A549 (cell line): ENCODE data around the gene UBE2O. TPM values are rescaled to one million over a fixed set of nuclear protein-coding genes. Genes with fewer than 3 reads are reported as not detected.

Experiments used
- ATAC-seq, 2 experiments: fragments of 200-7000 bp in 1 of 2; fragments of >200 bp in 1 of 2; cut with Nextera tagmentation in 1 of 2; cut with Tn5 transposase in 1 of 2; 3 replicates each; pipeline versions ENCODE4 v1.8.0 to v1.9.1; 2018 to 2020; ENCODE audit warnings: mild to moderate bottlenecking in 1 of 2, moderate library complexity in 1 of 2
- CTCF ChIA-PET: fragments of 300-600 bp; sonication (Branson Sonifier 250); formaldehyde crosslinking; extraction: SDS; loops from one replicate; lab custom pipeline; 2021; ENCODE audit warnings: antibody characterized with exemption, inconsistent platforms; lab: Yijun Ruan, JAX
- POLR2A ChIA-PET: fragments of 350-600 bp; formaldehyde crosslinking; extraction: SDS; loops from one replicate; lab custom pipeline; 2021; ENCODE audit warnings: antibody characterized with exemption, inconsistent platforms; lab: Yijun Ruan, JAX
- DNase-seq, 2 experiments: peaks; one replicate each; pipeline versions ENCODE4 v3.0.0 to v3.0.0-alpha.2; 2011 to 2016; ENCODE audit warnings: low read depth in 1 of 2, low spot score in 1 of 2
- FAIRE-seq: peaks from 2 replicates; lab custom pipeline; 2011; peaks lifted over from hg19 to GRCh38; lab: Jason Lieb, UNC
- H3K27ac ChIP-seq, 2 experiments: fragments of >200 bp; sonication (Bioruptor Twin); formaldehyde crosslinking; 3 replicates each; pipeline ENCODE4 v1.5.1; 2016 to 2017
- H3K4me1 ChIP-seq: fragments of >200 bp; sonication (Bioruptor Twin); formaldehyde crosslinking; 3 replicates; pipeline ENCODE4 v1.6.1; 2016
- H3K4me2 ChIP-seq: fragments of >200 bp; sonication (Bioruptor Twin); formaldehyde crosslinking; 3 replicates; pipeline ENCODE4 v1.6.1; 2016
- H3K4me3 ChIP-seq: fragments of >200 bp; sonication (Bioruptor Twin); formaldehyde crosslinking; 3 replicates; pipeline ENCODE4 v1.5.1; 2016
- H3K9me3 ChIP-seq: fragments of >200 bp; sonication (Bioruptor Twin); formaldehyde crosslinking; 3 replicates; pipeline ENCODE4 v1.6.1; 2016
- CBX8 ChIP-seq: fragments of 200-600 bp; sonication (generic); IDR thresholded peaks from 2 replicates; pipeline ENCODE4 v1.6.1; 2016
- CHD2 ChIP-seq: fragments of 150-350 bp; IDR thresholded peaks from 2 replicates; pipeline ENCODE4 v1.6.1; 2014; ENCODE audit warnings: low read length; ENCODE audit not compliant: partially characterized antibody
- EHMT2 ChIP-seq: fragments of 200-600 bp; sonication (generic); IDR thresholded peaks from 2 replicates; pipeline ENCODE4 v1.6.1; 2016; ENCODE audit warnings: antibody characterized with exemption, low read depth, mild to moderate bottlenecking, moderate library complexity
- FOSL2 ChIP-seq, 2 experiments: fragments of 450-650 bp in 1 of 2; fragments of >200 bp in 1 of 2; sonication (Bioruptor Twin) in 1 of 2; formaldehyde crosslinking; IDR thresholded peaks; 2 replicates each; pipeline versions ENCODE4 v1.5.0 to v1.6.1; 2016 to 2020; ENCODE audit warnings: mild to moderate bottlenecking in 1 of 2, moderate library complexity in 1 of 2
- FOXS1 ChIP-seq: fragments of 250-450 bp; sonication (Bioruptor Pico); IDR thresholded peaks from 2 replicates; pipeline ENCODE4 v1.5.0; 2020; ENCODE audit warnings: mild to moderate bottlenecking, moderate library complexity
- HDAC2 ChIP-seq: fragments of 200-600 bp; sonication (generic); IDR thresholded peaks from 2 replicates; pipeline ENCODE4 v1.6.1; 2016
- HEYL ChIP-seq: fragments of 250-450 bp; sonication (Bioruptor Pico); IDR thresholded peaks from 2 replicates; pipeline ENCODE4 v1.8.0; 2021; ENCODE audit warnings: mild to moderate bottlenecking, moderate library complexity
- HOXB5 ChIP-seq: fragments of 250-450 bp; sonication (Bioruptor Pico); IDR thresholded peaks from 2 replicates; pipeline ENCODE4 v1.5.0; 2020; ENCODE audit warnings: mild to moderate bottlenecking, moderate library complexity
- KDM5A ChIP-seq: fragments of 200-600 bp; sonication (generic); IDR thresholded peaks from 2 replicates; pipeline ENCODE4 v1.6.1; 2016; ENCODE audit warnings: antibody characterized with exemption, mild to moderate bottlenecking
- NFE2L2 ChIP-seq: fragments of 150-350 bp; conservative IDR thresholded peaks from 2 replicates; pipeline ENCODE4 v1.6.1; 2014; ENCODE audit warnings: low read length
- NPAS2 ChIP-seq: fragments of 250-450 bp; sonication (Bioruptor Pico); IDR thresholded peaks from 2 replicates; pipeline ENCODE4 v1.8.0; 2022; ENCODE audit warnings: mild to moderate bottlenecking, moderate library complexity, borderline replicate concordance
- PBX3 ChIP-seq: IDR thresholded peaks from 2 replicates; pipeline ENCODE4 v1.6.1; 2012
- PHF8 ChIP-seq: fragments of 200-600 bp; sonication (generic); IDR thresholded peaks from 2 replicates; pipeline ENCODE4 v1.6.1; 2016; ENCODE audit warnings: low read depth, mild to moderate bottlenecking, antibody characterized with exemption, moderate library complexity, borderline replicate concordance
- POLR2AphosphoS2 ChIP-seq: conservative IDR thresholded peaks from 2 replicates; pipeline ENCODE4 v1.6.1; 2012; ENCODE audit warnings: low read length, improper control_type of control experiment, inconsistent platforms
- RARB ChIP-seq: fragments of 250-450 bp; sonication (Bioruptor Pico); IDR thresholded peaks from 2 replicates; pipeline ENCODE4 v1.8.0; 2021; ENCODE audit warnings: mild to moderate bottlenecking, moderate library complexity
- REST ChIP-seq: fragments of 200-600 bp; sonication (generic); IDR thresholded peaks from 2 replicates; pipeline ENCODE4 v1.6.1; 2016; ENCODE audit warnings: antibody characterized with exemption, mild to moderate bottlenecking, moderate library complexity
- TFCP2L1 ChIP-seq: fragments of 250-450 bp; sonication (Bioruptor Pico); IDR thresholded peaks from 2 replicates; pipeline ENCODE4 v1.5.0; 2021; ENCODE audit warnings: mild to moderate bottlenecking
- ZFP36 ChIP-seq: fragments of 450-650 bp; IDR thresholded peaks from 2 replicates; pipeline ENCODE4 v1.6.1; 2014; ENCODE audit warnings: borderline replicate concordance; ENCODE audit not compliant: partially characterized antibody
- ZNF302 ChIP-seq: fragments of 250-450 bp; sonication (Bioruptor Pico); IDR thresholded peaks from 2 replicates; pipeline ENCODE4 v1.9.0; 2021; ENCODE audit warnings: inconsistent platforms, mild to moderate bottlenecking, moderate library complexity
- WGBS: methylation state at CpG from one replicate; pipeline ENCODE4 v1.1.6; 2017; ENCODE audit errors: missing lambda C conversion rate; 5-methylcytosine and 5-hydroxymethylcytosine counted together
- polyA plus RNA-seq, 4 experiments: library from polyadenylated mRNA; depleted of rRNA in 3 of 4; stranded (reverse); fragments of >200 nt; fragmentation: RNase III in 1 of 4; extraction: RNeasy Plus Mini Kit Qiagen cat#74134 plus additional on column Dnase treatment in 1 of 4; gene quantifications; 2 replicates in 3 of 4; 3 replicates in 1 of 4; pipeline ENCODE4 v1.2.3, GENCODE V29; 2011 to 2017
- TF ChIP-seq, protein P1 (sequence below): fragments of 450-650 bp; IDR thresholded peaks from 2 replicates; pipeline ENCODE4 v1.6.1; 2014; ENCODE audit warnings: antibody characterized with exemption
- TF ChIP-seq, protein P2 (sequence below): IDR thresholded peaks from 2 replicates; pipeline ENCODE4 v1.6.1; 2012; ENCODE audit warnings: low read depth, borderline replicate concordance
- TF ChIP-seq, protein P3 (sequence below): fragments of 250-450 bp; sonication (Bioruptor Pico); IDR thresholded peaks from 2 replicates; pipeline ENCODE4 v1.5.0; 2021; ENCODE audit warnings: mild to moderate bottlenecking, moderate library complexity, borderline replicate concordance
- TF ChIP-seq, protein P4 (sequence below): fragments of 150-350 bp; IDR thresholded peaks from 2 replicates; pipeline ENCODE4 v1.6.1; 2014; ENCODE audit warnings: low read depth, mild to moderate bottlenecking, low read length

UBE2O gene
- polyA plus RNA-seq, 2 of the 4 experiments (the other 2 are of a cell fraction), result 22.0 to 25.7 TPM

- 0 out of 3 replicates have a peak overlapping the region, but pooled peaks have one; percentile 13 for H3K4me3 ChIP-seq
- DNase-seq, result no peak
- no peak for FAIRE-seq
- peak overlapping the region; percentile 91 for H3K4me2 ChIP-seq
- TF ChIP-seq RARB (no peak), EHMT2 (no peak), NFE2L2 (no peak), FOXS1 (CRISPR knock-in tag) (no peak), PHF8 (no peak), CBX8 (no peak), ZFP36 (no peak), HEYL (no peak)
- TF ChIP-seq, protein P1, sequence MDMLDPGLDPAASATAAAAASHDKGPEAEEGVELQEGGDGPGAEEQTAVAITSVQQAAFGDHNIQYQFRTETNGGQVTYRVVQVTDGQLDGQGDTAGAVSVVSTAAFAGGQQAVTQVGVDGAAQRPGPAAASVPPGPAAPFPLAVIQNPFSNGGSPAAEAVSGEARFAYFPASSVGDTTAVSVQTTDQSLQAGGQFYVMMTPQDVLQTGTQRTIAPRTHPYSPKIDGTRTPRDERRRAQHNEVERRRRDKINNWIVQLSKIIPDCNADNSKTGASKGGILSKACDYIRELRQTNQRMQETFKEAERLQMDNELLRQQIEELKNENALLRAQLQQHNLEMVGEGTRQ, result no peak
- TF ChIP-seq, protein P2, sequence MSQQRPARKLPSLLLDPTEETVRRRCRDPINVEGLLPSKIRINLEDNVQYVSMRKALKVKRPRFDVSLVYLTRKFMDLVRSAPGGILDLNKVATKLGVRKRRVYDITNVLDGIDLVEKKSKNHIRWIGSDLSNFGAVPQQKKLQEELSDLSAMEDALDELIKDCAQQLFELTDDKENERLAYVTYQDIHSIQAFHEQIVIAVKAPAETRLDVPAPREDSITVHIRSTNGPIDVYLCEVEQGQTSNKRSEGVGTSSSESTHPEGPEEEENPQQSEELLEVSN, result no peak
- TF ChIP-seq, protein P3, sequence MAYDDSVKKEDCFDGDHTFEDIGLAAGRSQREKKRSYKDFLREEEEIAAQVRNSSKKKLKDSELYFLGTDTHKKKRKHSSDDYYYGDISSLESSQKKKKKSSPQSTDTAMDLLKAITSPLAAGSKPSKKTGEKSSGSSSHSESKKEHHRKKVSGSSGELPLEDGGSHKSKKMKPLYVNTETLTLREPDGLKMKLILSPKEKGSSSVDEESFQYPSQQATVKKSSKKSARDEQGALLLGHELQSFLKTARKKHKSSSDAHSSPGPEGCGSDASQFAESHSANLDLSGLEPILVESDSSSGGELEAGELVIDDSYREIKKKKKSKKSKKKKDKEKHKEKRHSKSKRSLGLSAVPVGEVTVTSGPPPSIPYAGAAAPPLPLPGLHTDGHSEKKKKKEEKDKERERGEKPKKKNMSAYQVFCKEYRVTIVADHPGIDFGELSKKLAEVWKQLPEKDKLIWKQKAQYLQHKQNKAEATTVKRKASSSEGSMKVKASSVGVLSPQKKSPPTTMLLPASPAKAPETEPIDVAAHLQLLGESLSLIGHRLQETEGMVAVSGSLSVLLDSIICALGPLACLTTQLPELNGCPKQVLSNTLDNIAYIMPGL, result no peak
- TF ChIP-seq, all 56 proteins: peak for 0
- H3K27ac ChIP-seq, result peak overlapping the region; percentile 83 to 96
- peaks cover 41% of the 10 kb centered on the region for H3K4me1 ChIP-seq
- 81% methylated on average over 2 of the region's 2 CpGs for WGBS
- no peaks in the 10 kb centered on the region for H3K9me3 ChIP-seq
- POLR2A ChIA-PET, result interaction anchor here (1.5 to 2.1 kb wide), 2 partner anchors 10 to 13 kb away, joined by 5 to 6 read pairs; no protein-coding TSS in a partner anchor
- no peak for ATAC-seq
- CTCF ChIA-PET, result interaction anchor here (1.0 to 64.5 kb wide), 10 partner anchors 8 to 127 kb away, joined by 3 to 1994 read pairs (median 18); partner anchors contain the start of genes AANAT and UBE2O
These were observed 44.7 kb upstream of the UBE2O start for GRCh38 chr17:76497699-76497978.

DNA sequence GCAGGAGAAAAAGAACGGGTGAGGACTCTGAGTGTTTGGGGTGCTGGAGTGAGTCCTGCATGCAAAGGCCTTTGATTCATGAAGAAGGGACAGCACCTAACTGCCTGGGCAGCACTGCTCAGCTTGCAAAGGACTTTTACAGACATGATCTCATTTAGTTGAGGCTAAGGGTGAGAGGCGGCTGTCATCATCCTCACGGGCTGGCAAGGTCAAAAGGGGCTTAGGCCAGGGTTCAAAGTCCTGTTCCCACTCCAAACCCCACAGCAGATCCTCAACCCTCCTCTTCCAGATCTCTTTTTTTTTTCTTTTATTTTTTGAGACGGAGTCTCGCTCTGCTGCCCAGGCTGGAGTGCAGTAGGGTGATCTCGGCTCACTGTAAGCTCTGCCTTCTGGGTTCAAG is 43.5 kb upstream of the UBE2O start:
- no peak overlapping the region for H3K4me3 ChIP-seq
- no peak overlapping the region for H3K4me2 ChIP-seq
- ATAC-seq, result no peak
- H3K4me1 ChIP-seq, result peaks cover 39% of the 10 kb centered on the region
- FAIRE-seq, result no peak
- no peak for DNase-seq
- whole genome bisulfite sequencing, result 88% methylated on average over 6 of the region's 6 CpGs
- H3K9me3 ChIP-seq, result no peaks in the 10 kb centered on the region
- ChIA-PET CTCF (interaction anchor here (0.6 to 64.5 kb wide), 7 partner anchors 9 to 201 kb away, joined by 3 to 1994 read pairs (median 26); partner anchors contain the start of genes AANAT and UBE2O), POLR2A (no interaction called here)
- TF ChIP-seq, protein P4, sequence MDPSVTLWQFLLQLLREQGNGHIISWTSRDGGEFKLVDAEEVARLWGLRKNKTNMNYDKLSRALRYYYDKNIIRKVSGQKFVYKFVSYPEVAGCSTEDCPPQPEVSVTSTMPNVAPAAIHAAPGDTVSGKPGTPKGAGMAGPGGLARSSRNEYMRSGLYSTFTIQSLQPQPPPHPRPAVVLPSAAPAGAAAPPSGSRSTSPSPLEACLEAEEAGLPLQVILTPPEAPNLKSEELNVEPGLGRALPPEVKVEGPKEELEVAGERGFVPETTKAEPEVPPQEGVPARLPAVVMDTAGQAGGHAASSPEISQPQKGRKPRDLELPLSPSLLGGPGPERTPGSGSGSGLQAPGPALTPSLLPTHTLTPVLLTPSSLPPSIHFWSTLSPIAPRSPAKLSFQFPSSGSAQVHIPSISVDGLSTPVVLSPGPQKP, result no peak
- no peak for TF ChIP-seq FOXS1 (CRISPR knock-in tag)
- no peak for TF ChIP-seq NFE2L2
- TF ChIP-seq TFCP2L1, result no peak
- TF ChIP-seq ZNF302 (CRISPR knock-in tag), result no peak
- TF ChIP-seq PBX3, result no peak
- TF ChIP-seq, protein P3, result no peak
- no peak for TF ChIP-seq FOSL2 (IDR thresholded peaks at IDR 0.05)
- no peak for TF ChIP-seq FOSL2 (CRISPR knock-in tag; IDR thresholded peaks at IDR 0.05)
- TF ChIP-seq HEYL, result no peak
- no peak for TF ChIP-seq REST
- TF ChIP-seq HDAC2, result no peak
- TF ChIP-seq CHD2, result no peak
- TF ChIP-seq NPAS2 (CRISPR knock-in tag), result no peak
- TF ChIP-seq ZFP36, result no peak
- TF ChIP-seq KDM5A, result no peak
- no peak for TF ChIP-seq HOXB5
- TF ChIP-seq POLR2AphosphoS2, result no peak
- H3K27ac ChIP-seq, result no peak overlapping the region
